ENCODE measurements around the gene UBE2E2.

UBE2E2 gene

DNA sequence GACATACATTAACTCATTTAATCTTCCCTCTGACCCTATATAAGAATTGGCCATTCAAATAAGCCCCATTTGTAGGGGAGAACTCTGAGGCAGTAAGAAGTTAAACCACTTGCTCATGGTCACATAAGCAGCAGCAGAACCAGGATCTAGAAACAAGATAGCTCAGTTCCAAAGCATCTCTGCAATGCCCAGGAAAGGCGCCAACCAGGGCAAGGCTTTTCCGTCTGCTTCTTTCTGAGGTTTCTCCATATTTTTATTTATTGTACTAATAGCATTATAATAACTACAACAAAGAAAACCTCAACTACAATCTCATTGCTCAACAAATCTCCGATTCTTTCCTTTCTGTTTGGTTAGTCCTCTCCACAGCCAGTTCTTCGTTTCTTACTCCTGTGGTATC lies 4.3 kb upstream of the UBE2E2 start:
- no peak for DNase-seq

DNA sequence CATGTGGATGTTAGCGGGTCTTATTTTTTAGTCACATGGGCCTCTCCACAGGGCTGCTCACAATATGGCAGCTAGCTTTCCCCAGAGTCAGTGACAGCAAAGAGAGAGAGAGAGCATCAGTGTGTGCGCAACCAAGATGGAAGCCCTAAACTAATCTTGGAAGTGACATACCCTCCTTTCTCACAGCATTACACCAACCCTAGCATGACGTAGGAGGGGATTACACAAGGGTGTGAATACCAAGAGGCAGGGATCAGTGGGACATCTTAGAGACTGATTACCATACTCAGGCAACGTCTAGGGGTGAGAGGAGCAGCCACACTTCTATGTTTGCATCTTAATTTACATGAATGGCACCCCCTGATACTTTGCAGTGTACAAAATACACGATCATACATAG lies 3.5 kb upstream of the UBE2E2 start:
- DNase-seq = no peak

DNA sequence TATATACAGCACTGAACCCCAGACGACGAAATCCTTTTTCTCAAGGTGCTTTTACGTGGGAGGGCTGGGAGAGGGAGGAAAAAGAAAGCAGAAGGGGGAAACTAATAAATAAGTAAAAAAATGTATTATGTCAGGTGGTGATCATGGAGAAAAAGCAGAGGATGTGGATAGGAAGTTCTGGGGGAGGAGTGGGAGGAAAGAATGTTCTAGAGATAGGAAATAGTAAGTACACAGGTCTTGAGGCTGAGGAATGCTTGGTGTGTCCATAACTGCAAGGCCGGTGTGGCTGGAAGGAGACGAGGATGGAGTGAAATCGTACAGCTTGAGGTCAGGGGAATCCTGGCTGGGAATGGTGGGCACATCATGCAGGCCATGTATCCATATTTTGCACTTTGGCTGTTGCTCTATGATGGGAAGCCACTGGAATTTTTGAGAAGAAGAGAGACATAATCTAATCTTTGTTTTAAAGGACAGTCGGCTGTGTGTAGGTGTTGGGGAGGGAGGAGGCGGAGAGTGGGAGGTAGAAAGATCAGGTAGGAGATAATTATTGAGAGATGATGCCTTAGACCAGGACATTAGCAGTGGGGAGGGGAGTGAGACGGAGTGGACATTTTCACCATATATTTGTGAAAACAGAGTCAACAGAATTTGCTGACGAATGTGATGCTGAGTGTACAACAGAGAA lies 1.8 kb upstream of the UBE2E2 start:
- DNase-seq = no peak

DNA sequence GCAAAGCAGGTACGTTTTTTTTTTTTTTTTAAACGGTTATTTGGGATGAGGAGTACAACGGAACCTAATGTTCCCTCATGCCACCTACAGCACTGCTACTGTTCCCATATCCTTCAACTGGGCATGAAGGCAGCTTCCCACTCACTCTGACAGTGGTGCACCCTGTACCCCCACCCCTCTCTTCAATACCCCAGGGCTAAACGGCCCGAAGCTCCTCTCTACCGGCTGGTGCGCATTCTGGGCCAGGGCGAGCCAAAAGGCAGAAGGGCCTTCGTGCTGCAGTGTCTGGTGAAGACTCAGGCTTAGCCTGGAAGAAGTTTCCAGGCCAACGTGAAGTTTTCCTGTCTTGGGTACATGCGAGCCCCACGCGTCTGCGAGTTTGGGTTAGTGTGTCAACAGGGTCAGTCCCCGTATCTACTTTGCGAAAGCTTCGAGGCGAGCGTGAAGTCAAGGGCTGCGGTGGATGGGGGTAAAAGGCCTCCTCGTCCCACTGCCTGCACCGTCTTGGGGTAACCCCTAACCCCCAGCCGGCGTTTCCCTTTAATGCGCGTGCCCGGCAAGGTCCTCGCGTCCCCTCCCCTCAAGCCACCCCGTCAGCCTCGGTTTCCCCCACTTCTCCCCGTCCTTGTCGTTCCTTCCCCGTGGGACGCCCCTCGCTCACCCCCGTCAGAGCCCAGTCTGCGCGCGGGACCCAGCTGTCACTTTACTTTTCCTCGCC lies 765 bp upstream of the UBE2E2 start:
- DNase-seq = no peak

DNA sequence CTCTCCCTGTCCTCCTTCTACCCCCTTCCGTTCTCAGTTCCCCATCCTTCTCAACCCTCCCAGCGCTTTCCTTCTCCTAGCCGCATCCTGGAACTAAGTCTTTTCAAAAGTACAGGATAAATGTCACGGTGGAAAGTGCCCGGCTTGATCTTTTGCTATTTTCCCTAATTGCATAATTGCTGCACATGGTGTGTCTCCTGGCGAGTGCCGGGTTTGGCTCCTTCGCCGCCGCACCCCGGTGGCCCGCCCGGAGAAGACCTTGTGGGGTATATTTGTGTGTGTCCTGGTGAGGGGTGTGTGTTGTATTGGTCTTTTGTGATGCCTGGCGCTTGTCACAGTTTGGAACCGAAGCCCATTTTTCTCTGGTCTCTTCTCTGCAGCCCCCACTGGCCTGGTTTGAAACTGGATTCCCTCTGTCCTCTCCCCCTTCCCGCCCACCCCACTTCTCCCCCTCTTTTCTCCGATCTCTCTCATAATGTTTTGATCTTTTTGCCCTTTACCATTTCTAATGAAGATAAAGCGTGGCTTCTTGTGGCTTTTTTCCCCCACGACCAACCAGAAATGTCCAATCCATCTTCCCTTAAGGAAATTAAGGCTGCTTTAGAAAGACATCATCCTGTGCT lies 692 bp downstream of the UBE2E2 start:
- peak; percentile 4 for DNase-seq

DNA sequence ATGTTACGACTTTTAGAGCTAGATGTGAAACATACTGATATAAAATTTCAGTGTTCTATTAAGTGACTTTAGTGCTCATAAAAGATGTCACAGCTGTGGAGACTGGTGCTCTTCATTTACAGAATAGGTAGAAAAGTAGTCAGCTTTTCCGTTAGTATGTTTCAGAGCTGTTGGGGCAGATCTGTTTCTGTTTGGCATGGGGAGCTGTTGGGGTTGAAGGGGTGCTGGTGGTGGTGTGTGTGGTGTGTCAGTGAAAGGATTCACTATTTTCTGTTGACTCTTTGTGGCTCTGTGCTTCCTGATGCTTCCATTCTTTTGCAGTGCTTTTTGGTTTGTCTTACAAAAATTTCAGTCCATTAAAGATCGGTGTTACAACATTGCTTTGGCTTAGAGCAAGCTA lies 3.2 kb downstream of the UBE2E2 start:
- DNase-seq = no peak

DNA sequence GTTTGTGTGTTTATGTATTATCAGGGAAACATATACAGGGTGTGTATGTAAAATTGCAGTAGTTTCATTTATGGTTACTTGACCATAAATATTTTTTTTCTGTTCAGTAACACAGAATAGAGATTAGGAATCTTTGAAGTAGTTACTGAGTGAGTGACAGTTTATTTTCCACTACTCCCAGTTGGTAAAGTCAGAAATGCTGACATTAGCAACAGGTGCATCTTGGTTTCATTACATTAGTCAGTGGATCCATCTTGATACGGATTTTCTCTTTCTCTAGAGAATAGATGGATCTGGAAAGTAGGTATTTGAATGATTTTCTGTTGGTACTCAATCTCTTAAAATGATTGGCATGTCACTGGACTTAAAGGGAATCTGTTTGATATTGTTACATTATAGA lies 6.0 kb downstream of the UBE2E2 start:
- DNase-seq = no peak

DNA sequence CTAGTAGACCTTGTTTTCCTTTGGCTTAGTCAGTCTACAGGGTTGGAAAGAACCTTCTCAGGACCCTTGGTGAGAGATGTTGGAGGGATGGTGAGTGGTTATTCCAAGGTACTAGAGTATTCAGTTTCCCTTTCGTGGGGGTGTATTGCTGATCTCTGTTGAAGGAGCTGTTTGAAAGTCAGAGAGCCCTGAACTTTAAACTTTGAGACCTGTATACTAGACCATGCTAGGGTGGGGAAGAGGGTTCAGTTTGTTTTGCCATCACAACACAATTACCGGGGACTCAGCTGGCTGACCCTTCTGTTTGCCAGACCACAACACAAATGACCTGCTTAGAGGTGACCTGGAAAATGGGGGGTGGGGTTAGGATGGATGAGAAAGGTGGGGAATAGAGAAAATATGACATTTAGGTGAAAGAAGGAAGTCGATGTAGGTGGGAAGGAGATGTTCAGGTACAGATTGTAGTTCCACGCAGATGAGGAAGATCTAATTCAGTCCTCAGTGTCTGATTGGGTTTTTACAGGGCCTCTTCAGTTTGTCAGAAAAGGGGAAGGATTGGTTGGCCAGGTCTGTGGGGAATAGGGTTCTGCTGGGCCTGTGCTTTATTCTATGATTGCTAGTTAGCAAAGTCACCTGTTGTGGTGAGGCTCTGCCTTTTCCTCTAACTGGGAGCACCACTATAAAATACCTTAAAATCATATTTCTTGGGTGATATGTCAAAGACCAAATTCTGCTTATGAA lies 6.8 kb downstream of the UBE2E2 start:
- no peak for DNase-seq

DNA sequence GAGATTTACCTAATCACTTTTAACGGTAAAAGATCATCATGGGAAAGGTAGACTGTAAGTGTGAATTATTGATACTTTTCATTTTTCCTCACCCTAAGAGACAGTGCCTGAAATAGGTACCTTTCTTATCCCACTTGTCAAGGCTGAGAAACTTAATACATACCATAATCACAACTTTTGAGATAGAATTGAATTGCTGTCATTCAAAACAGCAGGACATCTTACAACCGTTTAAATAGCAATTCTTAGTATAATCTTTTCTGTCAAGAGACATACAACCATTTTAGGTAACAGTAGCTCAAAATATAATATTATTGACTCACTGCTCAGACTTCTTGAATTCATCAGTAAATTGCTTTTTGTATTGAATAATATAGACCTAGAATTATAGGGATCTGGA lies 10.7 kb downstream of the UBE2E2 start:
- DNase-seq = no peak

DNA sequence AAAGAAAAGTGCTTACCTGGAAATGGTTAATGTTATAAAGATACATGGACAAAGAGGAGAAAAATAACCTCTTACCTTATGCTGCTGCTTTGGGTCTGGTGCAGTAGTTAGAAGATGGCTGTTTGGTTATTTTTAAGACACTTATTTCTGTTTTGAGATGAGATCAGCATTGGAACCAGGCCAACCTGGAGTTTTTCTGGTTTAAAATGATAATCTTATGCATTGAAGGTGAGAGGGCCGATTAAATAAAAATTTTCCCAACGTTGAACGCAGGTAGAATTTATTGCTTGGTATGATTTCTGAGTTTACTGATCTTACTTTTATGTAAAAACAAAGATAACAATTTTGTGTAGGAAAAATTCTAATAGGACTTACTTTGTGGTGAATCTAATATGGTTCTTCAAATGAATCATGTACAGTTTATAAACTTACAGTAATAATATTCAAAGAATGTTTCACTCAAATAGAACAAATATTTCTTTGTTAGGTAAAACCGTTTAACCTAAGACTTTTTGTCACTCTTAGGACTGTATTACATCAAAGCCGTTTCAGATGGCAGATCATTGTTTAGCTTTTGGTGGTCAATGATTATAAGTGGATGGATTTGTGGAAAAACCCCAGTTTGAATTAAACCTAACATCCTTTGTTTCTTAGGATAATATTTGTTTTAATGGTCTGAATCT lies 14.9 kb downstream of the UBE2E2 start:
- no peak for DNase-seq

DNA sequence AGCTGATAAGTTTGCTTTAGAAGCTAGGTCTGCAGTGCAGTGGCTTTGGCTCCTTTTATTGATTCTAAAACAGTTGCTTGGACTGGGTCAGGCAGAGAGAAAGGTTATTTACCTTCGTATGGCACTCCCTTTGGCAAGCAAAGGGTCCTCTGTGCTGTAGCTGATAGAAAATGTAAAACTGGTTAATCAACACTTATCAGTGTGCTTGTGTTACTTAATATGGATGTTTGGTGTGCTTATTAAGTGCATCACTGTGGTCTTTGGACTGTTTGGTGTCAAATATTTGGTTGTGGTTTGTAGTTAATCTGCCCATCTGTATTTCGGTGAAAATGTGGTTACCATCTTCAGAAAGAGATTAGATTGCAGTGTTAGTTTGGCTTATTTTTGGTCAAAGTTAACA lies 16.0 kb downstream of the UBE2E2 start:
- no peak for DNase-seq

DNA sequence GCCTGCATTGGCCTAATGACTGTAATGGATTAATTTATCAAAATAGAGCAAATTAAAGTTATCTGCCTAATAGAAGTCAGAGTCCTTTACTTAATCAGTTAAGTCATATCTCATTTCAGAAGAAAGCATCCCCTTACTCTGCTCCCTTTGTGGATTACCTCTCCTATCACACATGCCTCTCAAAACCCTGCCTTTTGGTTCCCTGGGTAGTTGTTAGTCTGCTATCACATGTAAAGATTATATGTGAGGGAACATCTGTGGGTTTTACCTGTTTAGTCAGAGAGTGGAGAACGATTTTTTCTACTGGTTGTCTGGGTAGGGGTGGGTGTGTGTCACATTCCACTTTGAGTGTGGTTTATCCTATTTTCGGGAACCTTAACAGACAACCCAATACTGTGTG lies 16.4 kb downstream of the UBE2E2 start:
- DNase-seq = no peak

DNA sequence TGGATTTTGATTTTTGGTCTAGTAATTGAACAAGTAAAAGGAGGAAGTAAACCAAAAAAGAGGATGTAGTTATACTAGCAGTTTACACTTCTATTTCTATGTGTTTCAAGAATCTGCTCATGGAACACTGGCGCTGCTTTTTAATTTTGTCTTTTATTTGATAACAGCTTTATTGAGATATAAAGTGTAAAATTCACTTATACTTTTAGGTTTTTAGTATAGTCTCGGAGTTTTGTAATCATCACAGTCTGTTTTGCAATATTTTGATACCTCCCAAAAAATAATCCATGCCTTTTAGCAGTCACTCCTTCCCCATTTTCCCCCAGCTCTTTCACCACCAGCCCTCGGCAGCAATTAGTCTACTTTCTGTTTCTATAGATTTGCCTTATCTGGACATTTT lies 18.0 kb downstream of the UBE2E2 start:
- DNase-seq = no peak

DNA sequence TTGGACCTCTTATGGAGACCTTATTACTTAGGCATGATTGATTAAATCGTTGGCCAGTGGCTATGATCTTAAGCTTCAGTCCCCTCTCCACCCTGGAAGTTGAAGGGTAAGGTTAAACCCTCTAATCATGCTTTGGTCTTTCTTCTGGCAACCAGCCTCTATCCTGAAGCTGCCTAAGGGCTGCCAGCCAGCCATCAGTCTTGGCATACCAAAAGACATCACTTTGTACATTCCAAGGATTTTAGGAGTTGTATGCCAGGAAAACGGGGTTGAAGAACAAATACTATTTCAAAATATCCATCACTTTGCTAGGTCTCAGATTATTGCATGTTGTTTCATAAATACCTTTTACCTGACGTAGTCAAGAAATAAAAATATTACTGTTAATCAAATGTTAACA lies 28.9 kb downstream of the UBE2E2 start:
- DNase-seq = no peak

DNA sequence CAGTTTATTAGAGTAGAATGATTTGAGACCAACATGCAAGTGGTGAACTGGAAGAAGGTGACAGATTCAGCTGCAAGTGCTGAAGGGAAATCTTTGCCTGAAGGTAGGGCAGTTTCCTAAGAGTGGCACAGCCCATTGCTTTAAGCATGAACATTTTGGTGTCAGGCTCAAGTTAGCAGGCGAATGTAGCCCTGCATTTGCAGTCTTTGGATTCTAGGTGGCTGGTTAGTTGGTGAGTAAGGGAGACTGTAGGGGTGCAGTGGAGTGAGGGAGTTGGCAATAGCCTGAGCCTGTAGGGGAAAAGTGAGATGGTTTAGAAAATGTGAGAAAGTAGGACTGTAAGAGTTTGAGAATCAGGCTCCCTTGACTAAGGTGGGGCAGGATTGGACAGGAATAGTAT lies 29.7 kb downstream of the UBE2E2 start:
- DNase-seq = no peak

DNA sequence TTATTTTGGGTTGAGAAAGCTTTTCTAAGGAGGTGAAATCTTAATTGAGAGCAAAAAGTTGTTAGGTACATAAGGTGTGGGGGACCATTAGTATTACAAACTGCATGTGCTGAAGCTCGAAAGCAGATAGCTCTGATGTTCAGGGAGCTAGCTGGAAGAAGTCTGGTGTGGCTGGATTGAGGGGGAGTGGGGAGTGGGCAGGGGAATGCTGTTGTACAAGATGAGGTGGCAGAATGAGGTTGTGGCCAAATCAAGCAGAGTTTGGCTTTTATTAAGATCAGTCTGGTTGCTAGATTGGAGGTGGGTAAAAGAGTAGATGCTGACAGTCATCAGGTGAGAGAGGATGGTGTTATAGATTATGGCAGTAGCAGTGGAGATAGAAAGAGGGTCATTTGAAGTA lies 32.1 kb downstream of the UBE2E2 start:
- DNase-seq = no peak

DNA sequence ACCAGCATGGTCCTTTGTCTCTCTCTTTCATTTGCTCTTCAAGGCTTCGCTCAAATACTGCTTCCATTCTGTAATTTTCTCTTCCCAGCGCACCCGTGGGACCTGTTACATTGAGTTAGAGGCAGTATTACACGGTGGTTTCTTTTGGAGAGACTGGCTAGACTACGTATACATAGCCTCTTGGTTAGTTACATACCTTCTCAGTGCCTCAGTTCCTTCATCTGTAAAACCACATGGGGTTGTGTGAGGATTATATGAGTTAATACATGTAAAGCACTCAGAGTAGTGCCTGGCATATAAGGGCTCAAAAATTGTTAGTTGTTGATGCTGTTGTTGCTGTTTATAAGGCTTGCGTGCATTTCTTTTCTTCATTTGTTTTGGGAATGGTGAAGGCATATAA lies 33.8 kb downstream of the UBE2E2 start:
- DNase-seq = no peak

DNA sequence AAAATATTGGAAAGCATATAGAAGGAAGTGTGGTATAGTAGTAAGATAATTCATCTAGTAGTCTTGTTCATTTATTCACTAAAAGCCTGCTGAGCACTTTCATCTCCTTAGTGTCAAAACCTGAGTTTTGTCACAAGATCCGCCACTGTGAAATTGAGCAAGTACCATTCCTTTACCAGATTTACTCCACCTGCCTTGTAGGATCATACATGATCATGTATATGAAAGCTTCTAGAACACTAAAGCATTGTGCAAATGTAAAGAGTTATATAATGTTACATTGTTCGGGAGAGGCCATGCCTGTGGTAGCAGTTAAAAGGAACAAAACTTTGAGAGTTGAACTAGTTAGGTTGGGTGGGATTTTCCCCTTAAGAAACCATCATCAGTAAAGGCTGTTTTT lies 35.0 kb downstream of the UBE2E2 start:
- DNase-seq = no peak

DNA sequence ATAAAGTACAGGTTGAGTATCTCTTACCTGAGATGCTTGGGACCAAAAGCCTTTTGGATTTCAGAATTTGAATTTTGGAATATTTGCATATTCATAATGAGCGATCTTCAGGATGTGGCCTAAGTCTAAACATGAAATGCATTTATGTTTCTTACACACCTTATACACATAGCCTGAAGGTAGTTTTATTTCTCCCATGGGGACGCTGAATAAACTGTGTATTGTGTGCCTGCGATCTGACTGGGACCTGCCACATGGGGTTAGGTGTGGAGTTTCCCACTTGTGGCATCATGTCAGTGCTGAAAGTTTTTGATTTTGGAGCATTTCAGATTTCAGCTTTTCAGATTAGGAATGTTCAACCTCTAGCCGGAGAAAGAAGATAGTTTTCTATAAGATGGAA lies 35.5 kb downstream of the UBE2E2 start:
- DNase-seq = no peak

DNA sequence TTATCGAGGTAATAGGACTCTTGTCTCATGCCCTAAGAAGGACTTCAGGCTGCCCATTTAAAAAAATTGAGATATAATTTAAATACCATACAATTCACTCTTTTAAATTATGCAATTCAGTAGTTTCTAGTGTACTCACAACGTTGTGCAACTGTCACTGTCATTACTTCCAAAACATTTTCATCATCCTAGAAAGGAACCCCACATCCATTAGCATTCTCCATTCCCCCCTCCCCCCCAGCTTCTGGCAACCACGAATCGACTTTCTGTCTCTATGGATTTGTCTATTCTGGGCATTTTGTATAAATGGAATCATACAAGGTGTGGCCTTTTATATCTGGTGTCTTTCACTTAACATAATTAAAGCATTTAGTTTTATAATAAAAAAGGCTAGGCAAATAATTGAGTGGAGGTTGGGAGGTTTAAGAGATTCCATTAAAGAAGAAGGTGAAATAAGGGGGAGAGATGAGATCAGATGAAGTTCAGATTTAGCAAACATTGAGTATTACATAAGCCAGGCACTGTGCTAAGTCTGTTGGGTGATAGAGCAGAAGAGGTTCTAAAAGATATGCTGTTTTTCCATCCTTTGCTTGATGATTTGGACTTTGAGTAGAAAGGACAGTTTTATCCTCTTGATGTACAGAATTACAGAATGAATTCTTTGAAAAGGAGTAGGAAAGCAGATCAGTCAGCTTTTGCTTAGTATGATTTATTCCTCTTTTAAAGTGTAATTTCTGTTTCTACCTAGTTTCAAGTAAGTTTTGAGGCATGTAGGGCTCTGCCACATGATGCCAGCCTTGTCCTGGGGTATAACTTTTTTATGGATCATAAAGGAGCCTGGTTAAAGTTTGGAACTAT lies 36.3 kb downstream of the UBE2E2 start:
- DNase-seq = no peak

DNA sequence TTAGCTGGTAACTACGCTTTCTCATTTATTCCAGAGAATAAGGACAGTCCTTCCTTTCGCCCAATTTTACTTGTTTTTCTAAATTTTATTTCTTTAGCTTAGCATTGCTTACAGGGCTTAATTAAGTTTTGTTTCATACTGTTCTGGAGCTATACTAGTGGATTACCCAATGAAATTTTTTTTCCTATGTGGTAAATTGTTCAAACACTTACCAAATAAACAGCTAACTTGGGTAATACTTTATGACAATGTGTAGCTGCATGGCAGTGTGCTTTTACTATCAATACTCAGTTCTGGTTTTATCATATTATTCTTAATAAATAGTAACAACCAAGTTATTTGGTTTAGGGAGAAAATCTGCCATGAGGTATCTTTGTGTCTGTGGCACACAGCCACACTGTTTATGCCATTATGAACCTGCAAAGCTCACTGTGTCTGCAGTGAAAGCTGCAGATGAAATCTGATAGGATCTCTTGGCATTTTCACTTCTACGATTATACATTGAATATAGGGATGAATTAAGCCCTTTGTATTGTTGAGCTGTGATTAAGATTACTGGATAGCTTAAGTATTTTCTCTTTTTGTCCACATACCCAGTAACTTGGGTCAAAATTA lies 37.2 kb downstream of the UBE2E2 start:
- DNase-seq = no peak

DNA sequence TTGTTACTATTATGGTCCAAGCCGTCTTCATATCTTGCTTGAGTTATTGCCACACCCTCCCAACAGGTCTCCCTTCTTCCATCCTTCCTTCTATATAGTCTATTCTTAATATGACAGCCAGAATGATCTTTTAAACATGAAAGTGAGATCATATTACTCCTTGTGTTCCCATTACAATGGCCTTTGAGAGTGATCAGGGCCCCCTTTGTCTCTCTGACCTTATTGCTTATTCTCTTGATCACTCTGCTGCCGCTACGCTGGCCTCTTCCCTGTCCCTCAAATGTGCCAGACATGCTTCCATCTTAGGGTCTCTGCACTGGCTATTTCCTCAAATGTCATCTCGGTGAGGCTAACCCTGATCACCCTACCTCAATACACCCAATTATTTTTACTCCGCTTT lies 38.1 kb downstream of the UBE2E2 start:
- no peak for DNase-seq
